Mucosa of rectum (tissue), 2 donors: ENCODE measurements around the gene SLC9A3.

Source experiments
- H3K27ac ChIP-seq, 2 donors: one replicate each; pipeline ENCODE4 v1.7.0; 2013; ENCODE audit warnings: inconsistent platforms in 2 of 2, low read depth in 2 of 2, low read length in 2 of 2
- H3K27me3 ChIP-seq, 2 donors: one replicate each; pipeline ENCODE4 v1.7.0; 2013; ENCODE audit warnings: low read length in 2 of 2; ENCODE audit not compliant: control insufficient read depth in 2 of 2, insufficient read depth in 2 of 2
- H3K36me3 ChIP-seq, 2 donors: one replicate each; pipeline ENCODE4 v1.7.0; 2013; ENCODE audit warnings: low read length in 2 of 2; ENCODE audit not compliant: control insufficient read depth in 2 of 2, insufficient read depth in 2 of 2
- H3K4me1 ChIP-seq, 2 donors: one replicate each; pipeline ENCODE4 v1.7.0; 2013; ENCODE audit warnings: low read length in 2 of 2, mild to moderate bottlenecking in 1 of 2; ENCODE audit not compliant: control insufficient read depth in 2 of 2, insufficient read depth in 2 of 2
- H3K4me3 ChIP-seq, 2 donors: one replicate each; pipeline ENCODE4 v1.7.0; 2013; ENCODE audit warnings: low read length in 2 of 2
- H3K9ac ChIP-seq, 2 donors: one replicate each; pipeline ENCODE4 v1.7.0; 2013; ENCODE audit warnings: low read length in 2 of 2, low read depth in 1 of 2, mild to moderate bottlenecking in 1 of 2
- H3K9me3 ChIP-seq, 2 donors: one replicate each; pipeline ENCODE4 v1.7.0; 2013; ENCODE audit warnings: low read length in 2 of 2; ENCODE audit not compliant: control insufficient read depth in 2 of 2
- donor health status: healthy.
- donor health status: Normal muscosa, but diverticular disease.

SLC9A3 gene

GRCh38 chr5:423233-423565 lies 101.0 kb downstream of the SLC9A3 start:
- no peak overlapping the region for H3K9ac ChIP-seq
- no peaks in the 10 kb centered on the region for H3K36me3 ChIP-seq
- H3K9me3 ChIP-seq: no peaks in the 10 kb centered on the region
- H3K4me1 ChIP-seq: peaks cover 0 to 4% of the 10 kb centered on the region in 2 donors
- no peak overlapping the region for H3K4me3 ChIP-seq
- no peak overlapping the region for H3K27ac ChIP-seq
- H3K27me3 ChIP-seq: no peaks in the 10 kb centered on the region

GRCh38 chr5:422323-423232 lies 101.7 kb downstream of the SLC9A3 start:
- H3K9ac ChIP-seq: no peak overlapping the region
- no peaks in the 10 kb centered on the region for H3K27me3 ChIP-seq
- no peaks in the 10 kb centered on the region for H3K9me3 ChIP-seq
- no peak overlapping the region for H3K4me3 ChIP-seq
- H3K36me3 ChIP-seq: no peaks in the 10 kb centered on the region
- H3K27ac ChIP-seq: no peak overlapping the region
- peaks cover 0 to 4% of the 10 kb centered on the region in 2 donors for H3K4me1 ChIP-seq

GRCh38 chr5:421901-422300 lies 102.3 kb downstream of the SLC9A3 start:
- H3K9ac ChIP-seq: no peak overlapping the region

GRCh38 chr5:421287-421880 lies 102.9 kb downstream of the SLC9A3 start:
- H3K9me3 ChIP-seq: no peaks in the 10 kb centered on the region
- H3K27me3 ChIP-seq: no peaks in the 10 kb centered on the region
- no peak overlapping the region for H3K4me3 ChIP-seq
- no peaks in the 10 kb centered on the region for H3K36me3 ChIP-seq
- H3K4me1 ChIP-seq: peaks cover 0 to 4% of the 10 kb centered on the region in 2 donors
- H3K9ac ChIP-seq: no peak overlapping the region
- no peak overlapping the region for H3K27ac ChIP-seq

More at GRCh38 chr5:421901-422300, 102.3 kb downstream of the SLC9A3 start:
- Histone ChIP-seq H3K27me3 (no peaks in the 10 kb centered on the region), H3K4me1 (peaks cover 0 to 4% of the 10 kb centered on the region in 2 donors), H3K36me3 (no peaks in the 10 kb centered on the region), H3K4me3 (no peak overlapping the region), H3K27ac (no peak overlapping the region), H3K9me3 (no peaks in the 10 kb centered on the region)

GRCh38 chr5:420632-421286 lies 103.5 kb downstream of the SLC9A3 start:
- Histone ChIP-seq H3K9me3 (no peaks in the 10 kb centered on the region), H3K27me3 (no peaks in the 10 kb centered on the region), H3K4me3 (no peak overlapping the region), H3K36me3 (no peaks in the 10 kb centered on the region), H3K4me1 (peaks cover 3 to 9% of the 10 kb centered on the region in 2 donors), H3K27ac (no peak overlapping the region), H3K9ac (no peak overlapping the region)
